Measurements from ENCODE around the gene ARVCF.

ARVCF gene

DNA sequence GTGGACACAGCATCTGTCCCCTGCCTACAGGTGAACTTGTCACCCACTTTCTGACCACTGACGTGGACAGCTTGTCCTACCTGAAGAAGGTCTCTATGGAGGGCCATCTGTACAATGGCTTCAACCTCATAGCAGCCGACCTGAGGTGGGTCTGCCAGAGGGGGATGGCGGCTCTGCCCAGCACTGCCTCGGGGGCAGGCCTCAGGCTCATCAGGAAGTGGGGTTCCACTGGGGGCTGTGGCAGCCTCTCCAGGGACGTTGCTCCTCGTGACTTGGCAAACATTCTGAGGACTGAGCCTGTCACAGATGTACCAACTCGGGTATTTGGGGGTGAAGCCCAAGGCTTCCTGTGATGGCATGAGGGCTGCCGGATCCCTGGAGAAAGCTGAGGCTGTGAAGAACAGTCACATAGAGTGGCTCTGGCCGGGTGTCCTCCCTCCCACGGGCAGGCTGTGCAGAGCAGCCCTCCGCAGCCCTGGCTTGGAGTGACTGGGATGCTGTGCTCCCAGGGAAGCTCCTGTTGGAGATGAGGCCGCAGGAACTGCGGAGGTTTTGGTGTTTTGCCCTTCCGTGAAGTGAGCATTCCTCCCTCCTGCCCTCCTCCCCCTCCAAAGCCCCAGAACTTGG, 36.9 kb upstream of the ARVCF start:
- no peak for DNase-seq

DNA sequence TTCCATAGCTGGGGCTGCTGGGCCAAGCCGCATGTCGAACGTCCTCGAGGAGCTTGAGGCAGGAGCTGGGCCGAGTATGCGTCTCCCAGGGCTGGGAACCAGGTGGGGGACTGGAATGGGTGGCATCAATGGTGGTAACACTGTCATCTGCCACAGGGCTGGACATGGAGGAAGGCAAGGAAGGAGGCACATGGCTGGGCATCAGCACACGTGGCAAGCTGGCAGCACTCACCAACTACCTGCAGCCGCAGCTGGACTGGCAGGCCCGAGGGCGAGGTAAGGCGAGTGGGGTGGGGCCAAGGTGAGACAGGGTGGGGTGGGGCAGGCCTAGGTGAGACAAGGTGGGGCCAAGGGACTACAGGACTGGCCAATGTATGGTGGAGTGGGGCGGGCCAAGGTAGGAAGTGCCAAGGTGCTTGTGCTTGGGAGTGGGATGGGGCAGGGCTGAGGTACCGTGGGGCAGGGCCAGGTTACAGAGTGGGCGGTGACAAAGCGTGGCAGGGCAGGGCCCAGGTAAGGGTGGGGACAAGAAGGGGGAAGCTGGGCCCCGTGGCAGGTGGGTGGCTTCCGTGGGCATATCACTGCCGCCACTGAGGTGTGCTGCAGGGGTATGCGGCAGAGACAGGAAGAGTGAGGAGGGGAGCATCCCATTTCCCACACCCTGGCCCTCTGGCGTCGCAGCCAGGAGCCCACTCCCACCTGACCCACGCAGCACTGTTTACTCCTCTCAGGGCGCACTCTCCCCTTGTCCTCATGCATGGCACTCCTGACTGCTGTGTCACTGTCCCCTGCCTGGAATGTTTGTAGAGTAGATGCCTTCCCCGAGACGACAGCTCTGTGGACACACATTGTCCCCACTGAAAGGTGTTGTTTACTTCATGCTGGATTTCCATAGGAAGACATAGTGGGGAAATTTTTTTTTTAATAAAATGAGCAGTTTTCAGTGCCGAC, 36.0 kb upstream of the ARVCF start:
- no peak for DNase-seq

DNA sequence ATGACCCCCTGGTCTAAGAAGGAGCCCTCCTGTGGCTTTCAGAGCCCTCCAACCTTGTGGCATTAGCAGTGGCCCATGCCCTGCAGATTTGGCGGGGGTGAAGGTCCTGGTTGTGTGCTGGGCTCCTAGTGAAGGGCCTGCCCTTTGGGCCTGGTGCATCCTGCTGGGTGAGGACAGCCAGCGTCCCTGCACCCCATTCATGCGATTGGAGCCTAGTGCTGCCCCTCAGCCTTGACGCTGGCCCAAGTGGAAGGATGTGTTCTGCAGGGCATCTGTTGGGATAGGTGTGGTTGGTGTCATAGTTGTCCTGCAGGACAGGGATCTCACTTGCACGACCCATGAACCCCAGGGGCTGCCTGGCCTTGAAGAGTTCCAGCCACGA, 35.3 kb upstream of the ARVCF start:
- no peak for DNase-seq

DNA sequence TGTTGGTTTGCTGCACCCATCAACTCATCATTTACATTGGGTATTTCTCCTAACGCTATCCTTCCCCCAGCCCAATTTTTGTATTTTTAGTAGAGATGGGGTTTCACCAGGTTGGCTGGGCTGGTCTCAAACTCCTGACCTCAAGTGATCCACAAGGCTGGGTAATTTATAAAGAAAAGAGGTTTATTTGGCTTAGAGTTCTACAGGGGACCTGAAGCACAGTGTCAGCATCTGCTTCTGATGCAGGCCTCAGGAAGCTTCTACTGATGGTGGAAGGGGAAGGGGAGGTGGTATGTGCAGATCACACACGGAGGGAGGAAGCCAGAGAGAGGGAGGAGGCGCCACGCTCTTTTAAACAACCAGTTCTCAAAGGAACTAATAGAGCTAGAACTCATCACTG, 30.1 kb upstream of the ARVCF start:
- DNase-seq: no peak

DNA sequence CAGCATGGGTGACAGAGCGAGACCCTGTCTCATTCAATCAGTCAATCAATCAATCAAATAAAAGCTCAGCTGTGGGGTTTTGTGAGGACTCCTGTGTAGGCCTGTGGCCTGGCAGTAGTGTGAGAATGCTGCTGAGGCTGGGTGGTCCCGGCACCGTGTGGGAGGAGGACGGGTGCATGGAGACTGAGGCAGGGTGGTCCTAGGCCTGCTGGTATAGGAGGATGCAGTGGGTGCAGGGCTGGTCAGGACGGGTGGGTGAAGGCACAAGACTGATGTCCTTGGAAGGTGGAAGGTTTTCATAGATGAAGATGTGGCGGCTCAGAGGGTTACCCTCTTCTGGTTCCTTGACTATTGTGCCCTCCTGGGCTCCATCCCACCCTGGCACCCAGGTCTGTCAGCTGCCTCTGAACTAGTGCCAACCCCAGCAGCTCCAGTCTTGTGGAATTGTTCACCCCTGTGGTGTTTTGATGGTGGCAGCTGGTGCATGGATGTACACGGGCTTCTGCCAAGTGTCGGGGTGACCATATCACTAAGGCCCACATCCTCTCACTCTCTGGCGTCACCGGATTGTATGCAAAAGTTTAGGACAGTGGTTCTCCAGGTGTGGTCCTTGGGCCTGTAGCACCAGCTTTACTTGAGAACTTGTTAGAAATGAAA, 28.0 kb upstream of the ARVCF start:
- no peak for DNase-seq

DNA sequence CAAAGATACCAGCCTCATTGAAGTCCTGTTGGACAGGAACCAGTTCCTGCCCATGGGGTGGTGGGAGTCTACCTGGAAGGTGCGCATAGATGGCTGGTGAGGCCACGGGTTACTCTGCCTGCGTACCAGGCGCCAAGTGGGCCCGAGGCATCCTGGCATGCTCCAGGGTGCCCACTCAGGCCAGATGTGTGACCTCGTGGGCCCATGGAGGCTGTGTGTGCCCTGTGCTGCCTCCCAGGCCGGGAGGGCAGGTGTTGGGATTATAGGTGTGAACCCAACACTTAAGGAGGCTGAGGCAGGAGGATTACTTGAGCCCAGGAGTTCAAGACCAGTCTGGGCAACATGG, 27.3 kb upstream of the ARVCF start:
- no peak for DNase-seq

DNA sequence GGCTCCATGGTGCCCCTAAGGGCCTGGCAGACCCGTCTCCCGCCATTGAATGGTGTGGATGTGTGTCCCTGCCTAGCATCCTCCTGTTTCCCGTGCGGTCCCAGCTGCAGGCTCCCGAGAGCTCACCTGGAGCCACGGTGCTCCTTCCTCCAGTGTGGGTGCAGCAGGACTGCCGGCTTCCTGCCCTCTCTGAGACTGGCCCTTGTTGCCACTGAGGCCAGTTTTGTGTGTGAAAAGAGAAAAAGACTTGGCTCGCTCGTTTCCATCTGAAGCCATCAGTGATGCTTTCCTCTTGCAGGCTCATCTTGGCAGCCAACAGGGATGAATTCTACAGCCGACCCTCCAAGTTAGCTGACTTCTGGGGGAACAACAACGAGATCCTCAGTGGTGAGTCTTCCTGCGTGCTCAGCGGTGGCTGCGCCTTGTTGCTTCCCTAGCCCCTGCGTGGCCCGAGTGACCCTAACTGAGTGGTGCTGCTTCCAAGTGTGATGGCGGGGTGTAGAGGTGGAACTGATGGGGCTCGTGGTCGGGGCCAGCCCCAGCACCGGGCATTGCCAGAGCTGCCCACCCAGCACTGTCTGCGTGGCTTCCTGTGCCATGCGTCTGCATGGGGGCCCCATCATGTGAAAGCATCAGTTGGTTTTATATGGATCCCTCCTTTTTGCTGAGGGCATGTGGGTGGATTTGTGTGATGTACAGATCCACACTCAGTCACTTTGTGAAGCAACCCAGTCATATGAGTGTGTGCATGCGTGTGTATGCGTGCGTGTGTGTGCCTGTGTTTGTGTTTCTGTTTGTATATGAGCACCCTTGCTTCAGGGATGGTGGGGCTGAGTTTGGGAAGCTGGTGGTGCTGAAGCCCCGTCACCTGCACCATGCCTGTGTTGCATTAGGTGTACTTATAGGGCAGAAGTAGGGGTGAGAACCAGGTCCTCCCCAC, 26.7 kb upstream of the ARVCF start:
- DNase-seq: no peak

DNA sequence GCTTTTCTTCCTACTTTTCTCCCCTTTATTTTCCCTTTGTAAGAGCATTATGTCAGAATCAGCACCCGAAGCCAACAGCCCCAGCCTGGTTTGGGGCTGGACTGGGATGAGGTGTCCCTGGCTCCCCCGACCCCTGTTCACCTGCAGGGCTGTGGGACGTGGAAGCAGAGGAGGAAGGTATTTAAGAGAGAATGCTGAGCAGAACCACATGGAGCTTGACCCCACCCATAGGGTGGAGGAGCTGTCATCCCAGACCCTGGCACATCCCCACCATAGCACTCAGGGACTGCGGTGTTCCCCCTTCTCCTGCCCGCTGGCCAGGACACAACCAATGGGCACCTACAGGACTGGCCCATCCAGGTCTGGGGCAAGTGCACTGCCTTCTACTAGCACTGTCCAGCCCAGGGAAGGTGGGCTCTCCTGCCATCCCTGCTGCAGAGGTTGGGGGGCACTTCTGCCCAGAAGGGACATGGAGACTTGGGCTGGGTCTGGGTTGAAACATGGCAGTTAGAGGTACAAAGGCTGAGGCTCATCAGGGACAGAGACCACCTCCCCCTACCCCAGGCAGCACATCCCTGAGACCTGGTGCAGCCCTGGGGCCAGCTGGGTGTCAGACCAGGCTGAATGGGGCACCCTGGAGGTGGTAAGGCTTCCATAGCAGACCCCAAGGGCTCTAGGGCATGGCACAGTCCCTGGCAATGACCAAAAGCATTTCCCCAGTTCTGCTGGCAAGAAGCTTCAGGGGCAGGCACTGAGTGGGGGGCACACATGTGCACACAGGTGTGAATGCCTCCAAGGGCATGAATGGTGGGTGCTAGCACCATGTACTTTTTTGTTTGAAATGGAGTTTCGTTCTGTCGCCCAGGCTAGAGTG, 23.9 kb upstream of the ARVCF start:
- DNase-seq: no peak

DNA sequence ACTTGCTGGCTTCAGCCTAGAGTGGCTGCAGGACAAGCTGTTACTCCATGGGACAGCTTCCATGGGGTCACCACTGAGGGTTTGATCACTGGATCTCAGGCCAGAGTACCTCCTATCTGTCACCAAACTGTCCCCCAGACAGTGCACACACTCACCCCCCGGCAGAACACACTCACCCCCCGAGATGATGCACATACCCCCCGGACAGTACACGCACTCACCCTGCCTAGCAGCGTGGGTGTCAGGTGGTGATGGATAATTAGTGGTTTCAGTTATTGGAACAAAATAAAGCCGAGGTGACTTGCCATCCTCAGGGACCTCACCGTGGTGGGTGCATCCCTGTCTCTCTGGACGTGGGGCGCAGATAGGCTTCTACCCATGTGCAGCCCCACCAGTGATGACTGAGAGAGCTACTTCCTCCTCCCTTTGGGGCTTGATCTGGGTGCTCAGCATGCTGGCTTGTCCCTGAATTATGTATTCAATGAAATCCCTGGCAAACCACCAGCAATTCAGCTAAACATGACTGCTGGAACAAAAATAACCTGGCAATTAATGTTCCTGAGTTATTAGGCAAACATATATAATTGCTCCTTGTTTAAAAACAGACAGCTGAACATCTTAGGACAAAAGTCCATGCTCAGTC, 23.2 kb upstream of the ARVCF start:
- no peak for DNase-seq

DNA sequence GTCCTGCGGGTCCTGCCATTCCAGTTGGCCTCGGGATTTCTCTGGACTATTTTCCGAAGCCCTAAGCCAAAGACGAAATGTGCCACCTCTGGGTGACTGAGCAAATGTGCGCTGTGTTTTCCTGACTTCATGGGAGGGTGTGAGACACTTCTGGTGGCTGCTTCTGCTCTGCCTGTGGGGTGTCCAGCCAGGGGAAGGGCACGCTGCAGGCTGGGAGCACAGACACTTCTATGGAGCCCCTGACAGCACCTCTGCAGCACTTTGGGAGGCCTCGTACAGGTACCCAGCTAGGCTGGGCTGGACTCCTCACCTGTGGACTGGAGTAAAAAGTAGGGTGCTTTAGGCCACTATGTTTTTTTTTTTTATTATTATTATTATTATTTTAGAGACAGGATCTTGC, 22.0 kb upstream of the ARVCF start:
- no peak for DNase-seq

DNA sequence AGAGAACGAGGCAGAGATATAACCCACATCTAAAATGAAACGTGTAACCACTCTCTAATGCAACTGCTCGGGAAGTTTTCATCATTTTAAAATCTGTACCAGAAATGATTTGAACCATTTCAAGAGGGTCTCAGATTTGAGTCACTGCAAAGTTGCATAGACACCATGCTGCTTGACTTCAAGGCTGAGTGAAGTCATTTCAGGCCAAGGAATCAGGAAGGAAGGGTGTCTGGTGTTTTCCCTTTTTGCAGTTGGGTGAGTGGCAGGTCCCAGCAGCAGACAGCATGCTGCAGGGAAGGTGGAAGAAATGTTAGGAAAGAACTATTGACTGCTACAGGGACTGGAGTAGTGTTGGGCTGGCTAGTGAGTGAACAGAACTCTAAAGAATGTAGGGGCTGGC, 20.8 kb upstream of the ARVCF start:
- no peak for DNase-seq

DNA sequence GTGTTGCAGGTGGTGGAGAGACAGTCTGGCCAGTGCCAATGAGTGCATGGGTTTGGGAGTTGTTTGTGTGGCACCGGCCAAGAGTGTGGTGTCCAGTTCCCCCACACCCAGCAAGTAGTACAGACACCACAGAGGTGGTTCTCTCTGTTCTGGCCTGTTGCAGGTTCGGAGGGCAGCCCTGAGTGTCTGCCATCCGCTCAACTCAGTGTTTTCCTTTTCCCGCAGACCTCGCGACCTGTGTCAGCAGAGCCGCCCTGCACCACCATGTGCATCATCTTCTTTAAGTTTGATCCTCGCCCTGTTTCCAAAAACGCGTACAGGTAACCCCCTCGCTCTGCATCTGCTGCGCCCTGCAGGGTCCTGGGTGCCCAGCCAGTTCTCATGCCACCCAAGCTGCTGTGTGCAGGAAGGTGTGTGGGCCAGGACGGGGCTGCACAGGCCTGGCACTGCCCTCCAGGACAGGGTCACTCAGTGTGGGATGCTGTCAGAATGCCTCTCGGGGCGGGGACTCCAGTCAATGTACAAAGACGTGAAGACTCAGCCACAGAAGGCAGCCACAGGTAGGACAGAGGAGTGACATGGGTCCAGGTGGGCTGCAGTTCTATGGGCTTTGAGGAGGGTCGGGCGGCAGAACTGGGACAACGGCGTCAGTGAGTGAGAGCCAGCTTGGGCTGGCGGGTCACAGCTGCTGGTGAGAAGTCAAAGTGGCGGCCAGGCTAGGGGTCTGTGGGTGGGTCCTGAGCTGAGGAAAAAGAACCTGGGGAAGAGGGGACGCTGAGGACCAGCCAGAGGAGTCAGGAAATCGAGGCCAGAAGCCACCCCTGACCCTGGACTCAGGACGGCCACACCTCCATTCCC, 20.1 kb upstream of the ARVCF start:
- no peak for DNase-seq

DNA sequence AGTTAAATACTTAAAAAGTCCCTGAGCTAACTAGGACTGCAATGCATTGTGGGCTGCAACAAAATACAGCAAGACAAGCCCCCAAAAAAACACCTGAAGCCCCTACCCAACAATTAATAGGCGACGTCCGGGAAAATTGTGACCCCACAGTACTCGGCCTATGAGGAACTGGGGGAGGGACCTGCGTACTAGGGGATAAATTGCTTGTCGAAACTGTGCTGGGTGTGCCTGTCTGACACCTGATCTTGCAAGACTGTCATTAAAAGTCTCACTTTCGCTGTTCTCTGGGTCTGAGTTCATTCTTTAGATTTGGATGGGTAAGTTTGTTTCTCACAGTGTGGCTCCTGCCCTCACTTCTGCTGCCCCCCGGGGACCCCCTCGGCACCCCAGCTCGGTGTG, 19.5 kb upstream of the ARVCF start:
- DNase-seq: no peak

DNA sequence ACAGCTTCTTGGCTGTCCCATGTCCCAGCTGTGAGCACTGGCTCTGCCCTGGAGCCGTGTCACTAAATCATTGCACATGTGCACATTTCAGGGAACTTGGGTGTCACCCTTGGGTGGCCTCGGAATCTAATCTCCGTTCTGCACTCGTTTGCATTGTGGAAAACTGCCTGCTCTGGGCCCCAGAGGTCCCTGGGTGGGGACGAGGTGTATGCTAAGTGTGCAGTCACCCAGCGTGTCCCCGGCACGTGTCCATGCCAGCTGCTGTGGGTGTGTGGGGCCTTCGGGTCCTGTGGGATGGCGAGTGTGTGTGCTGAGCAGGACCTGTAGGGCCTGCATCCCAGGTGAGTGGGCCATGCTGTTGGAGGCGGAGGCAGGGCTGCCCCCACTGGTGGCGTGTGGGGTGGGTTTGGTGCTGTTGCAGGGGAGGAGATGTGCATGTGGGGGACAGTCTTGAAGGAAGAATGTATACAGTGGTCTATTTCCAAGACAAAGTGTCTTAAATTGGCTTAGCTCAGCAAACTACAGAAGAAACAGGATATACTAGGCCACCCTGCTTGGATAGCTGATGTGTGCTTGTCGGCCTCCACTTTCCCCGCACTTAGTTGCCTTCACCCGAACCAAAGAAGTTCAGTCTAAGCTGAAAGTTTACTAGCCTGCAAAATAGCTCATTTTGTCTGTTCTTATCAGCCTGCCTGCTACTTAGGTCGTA, 18.9 kb upstream of the ARVCF start:
- no peak for DNase-seq

DNA sequence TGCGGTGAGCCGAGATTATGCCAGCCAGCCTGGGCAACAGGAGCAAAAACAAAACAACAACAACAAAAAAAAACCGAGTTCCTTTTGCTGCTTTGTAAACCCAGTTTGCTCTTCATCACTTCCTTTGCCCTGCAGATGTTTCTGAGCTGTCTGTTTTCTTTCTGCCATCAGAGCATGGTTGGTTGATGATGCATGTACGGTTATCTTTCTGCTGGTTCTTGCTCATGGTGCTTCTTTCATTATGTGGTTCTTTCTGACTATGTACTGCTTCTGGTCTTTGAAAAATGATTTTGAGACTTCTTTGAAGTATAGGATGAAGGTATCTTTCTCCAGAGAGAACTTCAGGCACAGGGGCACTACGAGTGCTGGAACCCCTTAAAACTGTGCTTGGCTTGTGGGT, 17.5 kb upstream of the ARVCF start:
- no peak for DNase-seq

DNA sequence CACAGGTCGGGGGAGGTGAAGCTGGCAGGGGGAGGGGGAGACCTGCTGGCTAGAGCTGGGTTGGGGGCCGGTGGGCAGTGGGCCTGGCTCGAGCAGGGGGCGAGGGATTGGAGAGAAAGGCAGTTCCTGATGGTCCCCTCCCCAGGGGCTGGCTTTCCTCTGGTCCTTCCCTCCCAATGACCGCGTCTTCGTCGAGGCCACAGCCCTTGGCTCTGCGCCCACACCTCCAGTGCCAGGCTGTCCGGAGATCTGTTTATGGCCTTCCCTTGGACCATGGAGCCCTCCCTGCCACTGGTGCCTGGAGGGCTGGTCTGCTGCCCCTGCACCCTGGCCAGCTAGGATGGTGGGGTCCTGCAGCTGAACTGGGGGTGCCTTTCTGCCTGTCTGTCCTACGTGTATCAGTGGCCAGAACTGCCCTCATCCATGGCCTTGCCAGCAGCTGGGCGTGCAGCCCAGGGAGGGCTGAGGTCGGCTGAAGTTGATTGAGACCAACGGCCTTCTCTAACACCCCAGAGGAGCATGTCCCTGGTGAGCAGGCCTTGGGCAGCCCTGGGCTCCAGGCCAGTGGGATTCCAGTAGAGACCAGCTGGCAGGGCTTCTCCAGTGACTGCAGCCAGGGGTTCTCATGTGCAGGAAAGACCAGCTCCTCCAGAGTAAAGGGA, 16.6 kb upstream of the ARVCF start:
- DNase-seq: no peak

DNA sequence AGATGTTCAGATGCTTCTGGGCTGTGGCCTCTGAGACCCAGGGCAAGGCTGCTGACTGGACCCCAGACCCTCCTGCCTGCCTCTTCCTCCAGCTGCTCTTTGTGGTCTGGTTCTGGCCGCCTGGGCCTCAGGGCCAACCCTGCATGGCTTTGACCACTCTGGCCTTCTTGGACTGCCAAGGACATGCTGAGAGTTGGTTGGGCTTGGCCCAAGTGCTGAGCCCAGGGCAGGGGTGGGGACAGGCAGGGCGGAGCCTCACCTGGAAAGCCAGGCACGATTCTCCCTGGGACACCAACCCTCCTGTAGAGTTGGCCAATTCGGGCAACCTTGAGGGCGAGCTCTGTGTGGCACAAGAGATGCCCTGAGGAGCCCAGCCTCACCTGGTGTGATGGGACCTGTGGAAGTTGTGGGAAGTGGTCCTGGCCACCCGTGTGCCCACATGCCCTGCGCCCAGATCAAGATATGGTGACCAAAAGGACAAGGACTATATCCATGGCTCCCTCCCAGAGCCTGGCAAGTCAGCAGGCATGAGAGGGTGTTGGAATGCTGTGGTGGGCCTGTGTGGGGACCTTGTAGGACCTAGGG, 15.9 kb upstream of the ARVCF start:
- no peak for DNase-seq

DNA sequence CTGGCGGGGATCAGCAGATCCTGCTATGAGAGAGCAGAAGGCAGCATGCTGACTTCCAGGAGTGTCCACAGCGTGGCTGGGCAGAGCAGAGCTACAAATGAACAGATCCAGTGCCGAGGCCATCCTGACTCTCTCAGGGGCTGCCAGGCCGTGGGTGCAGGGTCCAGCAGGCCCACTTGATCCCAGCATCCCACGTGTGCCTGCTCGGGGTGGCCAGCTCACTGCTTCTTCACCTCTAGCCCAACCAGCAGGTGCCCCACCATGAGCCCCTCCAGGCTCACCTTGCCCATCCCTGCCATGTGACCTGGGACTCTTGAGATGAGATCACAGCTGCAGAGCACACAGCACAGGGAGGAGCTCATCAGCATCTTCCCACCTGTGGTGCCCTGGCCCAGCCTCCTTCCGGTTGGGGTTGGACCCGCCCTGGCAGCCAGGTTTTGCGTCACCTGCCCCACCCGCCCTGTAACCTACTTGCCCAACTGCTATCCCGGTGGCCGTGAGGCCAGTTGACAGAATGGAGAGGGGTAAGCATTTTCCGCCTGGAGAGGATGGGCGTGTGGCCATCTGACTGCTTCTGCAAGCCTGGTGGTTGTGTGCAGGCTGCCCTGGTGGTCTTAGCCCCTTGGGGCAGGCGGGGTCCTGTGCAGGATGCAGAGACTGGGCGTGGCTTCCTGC, 15.2 kb upstream of the ARVCF start:
- DNase-seq: no peak

All from GF-D8 (cell line).